AG09309 (cell line): Measurements from ENCODE around the gene SYT17.
"Not testable (repeated sequence)": the region's sequence is repeated elsewhere in the genome, so short reads cannot be mapped to it uniquely, and the experiment has no call there.

Source experiments
- DNase-seq: peaks from one replicate; pipeline ENCODE4 v3.0.0-alpha.2; 2010; ENCODE audit warnings: low read depth
- H3K4me3 ChIP-seq: 2 replicates; pipeline ENCODE4 v1.5.1; 2011; ENCODE audit warnings: mild to moderate bottlenecking, low read depth, low read length, moderate library complexity; ENCODE audit not compliant: control insufficient read depth
- TF ChIP-seq, protein P1 (sequence below): IDR thresholded peaks from 2 replicates; pipeline ENCODE4 v1.5.1; 2011; ENCODE audit warnings: mild to moderate bottlenecking, low read depth, low read length, inconsistent platforms; ENCODE audit not compliant: insufficient read depth, control insufficient read depth; ENCODE audit errors: missing control alignments

SYT17 gene

DNA sequence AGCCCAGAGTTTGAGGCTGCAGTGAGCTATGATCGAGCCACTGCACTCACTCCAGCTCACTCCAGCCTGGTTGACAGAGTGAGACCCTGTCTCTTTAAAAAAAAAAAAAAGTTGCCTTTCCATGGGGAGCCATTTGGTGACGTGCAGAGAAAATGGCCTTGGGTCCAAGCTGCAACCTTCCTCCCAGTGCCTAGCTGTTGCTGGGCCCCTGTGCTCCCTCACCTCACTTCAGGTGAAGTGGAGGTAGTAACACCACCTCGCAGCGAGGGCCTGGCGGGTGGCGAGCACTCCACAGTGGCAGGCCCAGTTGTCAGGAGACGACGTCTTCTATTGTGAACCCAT is 17.4 kb downstream of the SYT17 start:
- no peak for DNase-seq
- TF ChIP-seq, protein P1, sequence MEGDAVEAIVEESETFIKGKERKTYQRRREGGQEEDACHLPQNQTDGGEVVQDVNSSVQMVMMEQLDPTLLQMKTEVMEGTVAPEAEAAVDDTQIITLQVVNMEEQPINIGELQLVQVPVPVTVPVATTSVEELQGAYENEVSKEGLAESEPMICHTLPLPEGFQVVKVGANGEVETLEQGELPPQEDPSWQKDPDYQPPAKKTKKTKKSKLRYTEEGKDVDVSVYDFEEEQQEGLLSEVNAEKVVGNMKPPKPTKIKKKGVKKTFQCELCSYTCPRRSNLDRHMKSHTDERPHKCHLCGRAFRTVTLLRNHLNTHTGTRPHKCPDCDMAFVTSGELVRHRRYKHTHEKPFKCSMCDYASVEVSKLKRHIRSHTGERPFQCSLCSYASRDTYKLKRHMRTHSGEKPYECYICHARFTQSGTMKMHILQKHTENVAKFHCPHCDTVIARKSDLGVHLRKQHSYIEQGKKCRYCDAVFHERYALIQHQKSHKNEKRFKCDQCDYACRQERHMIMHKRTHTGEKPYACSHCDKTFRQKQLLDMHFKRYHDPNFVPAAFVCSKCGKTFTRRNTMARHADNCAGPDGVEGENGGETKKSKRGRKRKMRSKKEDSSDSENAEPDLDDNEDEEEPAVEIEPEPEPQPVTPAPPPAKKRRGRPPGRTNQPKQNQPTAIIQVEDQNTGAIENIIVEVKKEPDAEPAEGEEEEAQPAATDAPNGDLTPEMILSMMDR: no peak
- H3K4me3 ChIP-seq: no peak overlapping the region

DNA sequence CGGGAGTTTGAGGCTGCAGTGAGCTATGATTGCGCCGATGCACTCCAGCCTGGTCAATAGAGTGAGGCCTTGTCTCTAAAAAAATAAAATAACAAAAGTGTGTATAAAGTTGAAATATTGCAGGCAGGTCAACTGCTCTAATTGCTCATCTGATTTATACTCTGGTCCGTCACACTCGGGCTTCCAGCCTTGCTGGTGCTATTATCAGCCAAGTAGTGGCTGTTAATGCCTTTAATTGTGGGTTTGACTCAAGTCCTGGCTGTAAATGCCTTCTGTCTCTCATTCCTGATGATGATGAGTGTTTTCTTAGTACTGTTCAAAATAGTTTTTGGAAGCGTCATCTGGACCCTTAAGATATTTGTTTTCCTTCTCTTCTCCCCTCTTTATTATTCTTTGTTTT is 18.4 kb downstream of the SYT17 start:
- no peak for DNase-seq
- H3K4me3 ChIP-seq: no peak overlapping the region
- TF ChIP-seq, protein P1: no peak

DNA sequence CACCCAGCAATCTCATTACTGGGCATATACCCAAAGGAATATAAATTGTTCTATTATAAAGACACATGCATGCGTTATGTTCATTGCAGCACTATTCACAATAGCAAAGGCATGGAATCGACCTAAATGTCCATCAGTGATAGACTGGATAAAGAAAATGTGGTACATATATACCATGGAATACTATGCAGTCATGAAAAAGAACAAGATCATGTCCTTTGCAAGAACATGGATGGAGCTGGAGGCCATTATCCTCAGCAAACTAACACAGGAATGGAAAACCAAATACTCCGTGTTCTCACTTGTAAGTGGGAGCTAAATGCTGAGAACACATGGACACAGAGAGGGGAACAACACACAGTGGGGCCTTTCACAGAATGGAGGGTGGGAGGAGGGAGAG is 19.9 kb downstream of the SYT17 start:
- DNase-seq, H3K4me3 ChIP-seq: not testable (repeated sequence)

DNA sequence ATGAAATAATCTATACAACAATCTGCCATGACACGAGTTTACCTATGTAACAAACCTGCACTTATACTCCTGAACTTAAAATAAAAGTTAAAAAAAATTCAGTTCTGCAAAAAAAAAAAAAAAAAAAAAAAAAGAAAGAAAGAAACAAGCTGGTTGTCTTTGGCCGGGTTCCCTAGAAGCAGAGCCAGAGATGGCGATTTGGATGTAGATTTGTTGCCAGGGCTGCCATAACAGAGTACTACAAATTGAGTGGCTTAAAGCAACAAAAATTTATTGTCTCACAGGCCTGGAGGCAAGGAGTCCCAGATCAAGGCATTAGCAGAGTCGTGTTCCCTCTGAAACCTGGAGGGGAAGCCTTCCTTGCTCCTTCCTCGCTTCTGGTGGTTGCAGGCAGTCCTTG is 20.4 kb downstream of the SYT17 start:
- TF ChIP-seq, protein P1: no peak
- H3K4me3 ChIP-seq: no peak overlapping the region

DNA sequence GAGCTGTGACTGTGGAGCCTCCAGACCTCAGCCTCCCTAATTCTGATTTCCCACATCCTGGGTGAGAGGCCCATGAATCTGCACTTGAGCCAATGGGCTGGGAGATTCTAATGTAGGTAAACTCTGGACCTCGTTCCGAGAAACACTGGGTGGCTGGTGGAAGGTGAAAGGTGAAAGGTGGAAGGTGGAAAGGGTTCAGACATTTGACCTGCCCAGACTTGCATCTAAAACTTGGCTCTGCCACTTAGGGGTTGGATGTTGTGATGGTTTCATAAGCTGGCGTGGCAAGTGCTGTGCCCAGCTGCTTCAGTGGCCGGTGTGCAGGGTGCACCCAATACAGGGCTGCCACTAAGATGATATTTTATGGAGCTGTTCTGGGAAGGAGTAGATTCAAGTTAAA is 24.8 kb downstream of the SYT17 start:
- TF ChIP-seq, protein P1: no peak
- no peak overlapping the region for H3K4me3 ChIP-seq
- DNase-seq: no peak

More for the DNA sequence above, 20.4 kb downstream of the SYT17 start:
- no peak for DNase-seq

DNA sequence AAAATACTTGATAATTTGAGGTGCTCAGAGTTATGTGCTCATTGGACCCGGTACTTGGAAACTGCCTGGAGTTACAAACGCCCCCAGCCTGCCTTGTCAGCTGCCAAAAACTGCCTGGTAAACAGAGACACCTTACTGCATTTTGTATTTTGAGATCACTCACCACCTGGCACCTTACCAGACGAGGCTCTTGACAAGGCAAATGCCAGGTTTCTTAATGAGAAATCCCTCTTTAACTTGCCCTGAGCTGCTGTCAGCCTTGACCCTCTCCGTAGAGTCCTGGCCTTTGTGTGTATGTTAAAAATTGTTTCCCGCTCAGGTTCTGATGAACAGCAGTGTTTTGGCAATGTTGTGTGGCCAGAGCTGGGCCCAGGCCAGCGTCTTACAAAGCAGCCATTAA is 28.8 kb downstream of the SYT17 start:
- H3K4me3 ChIP-seq: no peak overlapping the region
- no peak for DNase-seq
- TF ChIP-seq, protein P1: no peak

DNA sequence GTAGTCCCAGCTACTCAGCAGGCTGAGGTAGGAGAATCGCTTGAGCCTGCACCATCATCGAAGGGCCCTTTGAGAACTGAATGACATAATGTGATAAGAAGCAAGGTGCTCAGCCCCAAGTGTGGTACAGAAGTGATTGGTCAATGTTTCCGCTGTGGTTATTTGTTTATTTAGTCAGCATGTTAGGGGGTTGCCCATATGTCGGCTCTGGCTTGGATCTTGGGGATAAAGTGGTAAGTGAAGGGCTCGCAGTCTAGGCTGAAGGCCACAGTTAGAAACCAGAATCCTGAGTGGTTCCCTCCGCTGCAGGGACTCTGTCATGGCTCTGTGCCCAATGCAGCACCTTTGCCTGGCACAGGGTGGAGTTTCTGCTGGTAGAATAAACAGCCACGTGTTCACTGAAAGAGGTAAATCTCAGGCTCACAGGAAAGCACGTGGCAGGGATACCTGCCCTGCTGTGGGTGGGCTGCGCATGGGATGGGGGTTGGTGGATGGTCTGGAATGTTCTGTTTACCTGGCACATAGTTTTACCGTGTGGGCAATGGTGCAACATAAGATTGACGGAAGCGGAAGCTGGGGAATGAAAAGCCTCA is 35.4 kb downstream of the SYT17 start:
- no peak for DNase-seq
- no peak overlapping the region for H3K4me3 ChIP-seq
- TF ChIP-seq, protein P1: no peak
